Subcutaneous abdominal adipose tissue (tissue), 5 donors: Measurements from ENCODE around the gene KATNBL1.
"Not testable (repeated sequence)": the region's sequence is repeated elsewhere in the genome, so short reads cannot be mapped to it uniquely, and the experiment has no call there.

ENCODE experiments used
- H3K27ac ChIP-seq: one replicate; pipeline ENCODE4 v1.7.0; 2013; ENCODE audit warnings: low read depth, mild to moderate bottlenecking, inconsistent platforms, low read length, moderate library complexity
- H3K27me3 ChIP-seq, 5 donors: one replicate each; pipeline ENCODE4 v1.7.0; 2013; ENCODE audit warnings: low read length in 5 of 5, inconsistent platforms in 1 of 5; ENCODE audit not compliant: control insufficient read depth in 5 of 5, insufficient read depth in 4 of 5
- H3K36me3 ChIP-seq, 5 donors: one replicate each; pipeline ENCODE4 v1.7.0; 2013; ENCODE audit warnings: low read length in 5 of 5; ENCODE audit not compliant: control insufficient read depth in 5 of 5, insufficient read depth in 5 of 5
- H3K4me1 ChIP-seq, 5 donors: one replicate each; pipeline ENCODE4 v1.7.0; 2013; ENCODE audit warnings: low read length in 5 of 5, mild to moderate bottlenecking in 3 of 5, moderate library complexity in 1 of 5; ENCODE audit not compliant: control insufficient read depth in 5 of 5, insufficient read depth in 5 of 5
- H3K4me3 ChIP-seq, 5 donors: one replicate each; pipeline ENCODE4 v1.7.0; 2013; ENCODE audit warnings: low read length in 5 of 5, low read depth in 1 of 5
- H3K9ac ChIP-seq, 5 donors: one replicate each; pipeline ENCODE4 v1.7.0; 2013; ENCODE audit warnings: low read length in 5 of 5, mild to moderate bottlenecking in 4 of 5, moderate library complexity in 3 of 5
- H3K9me3 ChIP-seq, 5 donors: one replicate each; pipeline ENCODE4 v1.7.0; 2013; ENCODE audit warnings: low read length in 5 of 5; ENCODE audit not compliant: control insufficient read depth in 5 of 5
- donor health status: healthy.
- donor health status: healthy.
- donor health status: healthy.
- donor health status: healthy.
- donor health status: healthy.

Gene KATNBL1

GRCh38 chr15:34122771-34123183 is 87.1 kb downstream of the KATNBL1 start:
- no peaks in the 10 kb centered on the region for H3K9me3 ChIP-seq
- H3K36me3 ChIP-seq, result no peaks in the 10 kb centered on the region
- H3K9ac ChIP-seq, result no peak overlapping the region
- peaks cover 0 to 3% (median 0%) of the 10 kb centered on the region in 5 donors for H3K27me3 ChIP-seq
- no peak overlapping the region for H3K27ac ChIP-seq
- no peak overlapping the region for H3K4me3 ChIP-seq
- H3K4me1 ChIP-seq, result no peaks in the 10 kb centered on the region

GRCh38 chr15:34121786-34122185 is 88.1 kb downstream of the KATNBL1 start:
- H3K9me3 ChIP-seq, H3K27me3 ChIP-seq, H3K36me3 ChIP-seq, H3K27ac ChIP-seq, H3K9ac ChIP-seq, H3K4me1 ChIP-seq, H3K4me3 ChIP-seq: not testable (repeated sequence)

GRCh38 chr15:34120420-34120819 is 89.5 kb downstream of the KATNBL1 start:
- H3K27me3 ChIP-seq, H3K4me1 ChIP-seq, H3K36me3 ChIP-seq, H3K9me3 ChIP-seq, H3K27ac ChIP-seq, H3K4me3 ChIP-seq, H3K9ac ChIP-seq: not testable (repeated sequence)

GRCh38 chr15:34119291-34119690 is 90.6 kb downstream of the KATNBL1 start:
- Histone ChIP-seq H3K27me3 (peaks cover 0 to 9% (median 5%) of the 10 kb centered on the region in 5 donors), H3K4me1 (no peaks in the 10 kb centered on the region), H3K9ac (no peak overlapping the region), H3K36me3 (no peaks in the 10 kb centered on the region), H3K4me3 (no peak overlapping the region), H3K9me3 (no peaks in the 10 kb centered on the region), H3K27ac (no peak overlapping the region)

GRCh38 chr15:34116620-34117019 is 93.3 kb downstream of the KATNBL1 start:
- no peak overlapping the region for H3K27ac ChIP-seq
- H3K27me3 ChIP-seq, result peaks cover 0 to 9% (median 5%) of the 10 kb centered on the region in 5 donors
- no peaks in the 10 kb centered on the region for H3K9me3 ChIP-seq
- no peak overlapping the region for H3K4me3 ChIP-seq
- no peaks in the 10 kb centered on the region for H3K36me3 ChIP-seq
- no peaks in the 10 kb centered on the region for H3K4me1 ChIP-seq
- H3K9ac ChIP-seq, result no peak overlapping the region

GRCh38 chr15:34114739-34115138 is 95.2 kb downstream of the KATNBL1 start:
- peaks cover 0 to 9% (median 5%) of the 10 kb centered on the region in 5 donors for H3K27me3 ChIP-seq
- H3K36me3 ChIP-seq, result no peaks in the 10 kb centered on the region
- H3K4me1 ChIP-seq, result no peaks in the 10 kb centered on the region
- no peaks in the 10 kb centered on the region for H3K9me3 ChIP-seq
- no peak overlapping the region for H3K4me3 ChIP-seq
- H3K9ac ChIP-seq, result no peak overlapping the region
- H3K27ac ChIP-seq, result no peak overlapping the region

- Histone ChIP-seq H3K4me1 (no peaks in the 10 kb centered on the region), H3K36me3 (no peaks in the 10 kb centered on the region), H3K27ac (no peak overlapping the region), H3K9me3 (no peaks in the 10 kb centered on the region), H3K9ac (no peak overlapping the region), H3K4me3 (no peak overlapping the region), H3K27me3 (peaks cover 0 to 9% (median 5%) of the 10 kb centered on the region in 5 donors)
Measured at GRCh38 chr15:34114215-34114614, 95.7 kb downstream of the KATNBL1 start.

- Histone ChIP-seq H3K27me3 (peaks cover 0 to 8% (median 3%) of the 10 kb centered on the region in 5 donors), H3K4me3 (no peak overlapping the region), H3K4me1 (no peaks in the 10 kb centered on the region), H3K9ac (no peak overlapping the region), H3K27ac (no peak overlapping the region), H3K36me3 (no peaks in the 10 kb centered on the region), H3K9me3 (no peaks in the 10 kb centered on the region)
Measured at GRCh38 chr15:34111488-34111887, 98.4 kb downstream of the KATNBL1 start.

GRCh38 chr15:34109797-34110663 is 99.9 kb downstream of the KATNBL1 start:
- Histone ChIP-seq H3K9me3 (no peaks in the 10 kb centered on the region), H3K27ac (no peak overlapping the region), H3K4me3 (no peak overlapping the region), H3K27me3 (peaks cover 0 to 7% (median 3%) of the 10 kb centered on the region in 5 donors), H3K36me3 (no peaks in the 10 kb centered on the region), H3K9ac (no peak overlapping the region), H3K4me1 (no peaks in the 10 kb centered on the region)

- Histone ChIP-seq H3K4me3 (no peak overlapping the region), H3K27me3 (no peaks in the 10 kb centered on the region), H3K4me1 (peaks cover 0 to 6% (median 5%) of the 10 kb centered on the region in 5 donors), H3K27ac (no peak overlapping the region), H3K9me3 (no peaks in the 10 kb centered on the region), H3K9ac (no peak overlapping the region), H3K36me3 (no peaks in the 10 kb centered on the region)
Measured at GRCh38 chr15:34107315-34107714, 102.6 kb downstream of the KATNBL1 start.
